ENCODE measurements around the gene KXD1.

GRCh38 chr19:18574691-18575291 is 17.1 kb downstream of the KXD1 start:
- TF ChIP-seq JUNB (IDR thresholded peaks at IDR 0.05) (no peak), NR3C1 (IDR thresholded peaks at IDR 0.05) (no peak), HDAC2 (IDR thresholded peaks at IDR 0.05) (no peak)
